ENCODE results near the gene NDUFV1.

DNA sequence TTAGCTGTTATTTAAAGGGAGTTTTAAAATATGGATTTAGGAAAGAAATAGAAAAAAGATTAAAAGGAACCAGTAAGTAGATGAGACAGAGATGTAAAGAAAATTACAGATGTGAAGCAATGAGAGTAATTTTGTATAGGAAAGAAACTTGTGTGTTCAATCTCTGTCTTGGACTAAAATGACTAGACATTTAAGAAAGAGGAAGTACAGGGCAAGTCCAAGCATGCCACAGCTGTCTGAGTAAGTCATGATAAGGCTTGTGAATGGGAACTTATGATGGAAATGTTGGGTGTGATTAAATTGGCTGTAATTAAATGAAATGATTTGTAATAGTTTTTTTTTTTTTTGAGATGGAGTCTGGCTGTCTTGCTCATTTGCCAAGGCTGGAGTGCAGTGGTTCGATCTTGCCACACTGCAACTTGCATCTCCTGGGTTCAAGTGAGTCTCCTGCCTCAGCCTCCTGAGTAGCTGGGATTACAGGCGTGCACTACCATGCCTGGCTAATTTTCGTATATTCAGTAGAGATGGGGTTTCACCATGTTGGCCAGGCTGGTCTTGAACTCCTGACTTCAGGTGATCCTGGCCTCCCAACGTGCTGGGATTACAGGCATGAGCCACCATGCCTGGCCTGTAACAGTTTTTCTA is 49.7 kb downstream of the NDUFV1 start:
- TF ChIP-seq CTCF (IDR thresholded peaks at IDR 0.05 in 2 of 3, conservative IDR thresholded peaks at IDR 0.05 in 1 of 3; ENCODE audit: borderline replicate concordance in 1 of 3, insufficient read depth in 1 of 3, low read depth in 2 of 3, low read length in 2 of 3), result no peak
- no peak for TF ChIP-seq SP1 (IDR thresholded peaks at IDR 0.05; ENCODE audit: low read depth)
- peak; percentile 93; the same call in 1 of the 2 replicates for TF ChIP-seq CBX3 (IDR thresholded peaks at IDR 0.05; ENCODE audit: low read depth)
- TF ChIP-seq POLR2A (IDR thresholded peaks at IDR 0.05; ENCODE audit: borderline replicate concordance, extremely low read depth, insufficient read depth, insufficient read length), result no peak
- TF ChIP-seq ZNF274 (IDR thresholded peaks at IDR 0.05; ENCODE audit: low read depth, low read length), result no peak
- TF ChIP-seq REST (IDR thresholded peaks at IDR 0.05; ENCODE audit: low read depth), result no peak
- TF ChIP-seq YY1 (IDR thresholded peaks at IDR 0.05; ENCODE audit: extremely low read depth, insufficient replicate concordance, low read depth, low read length), result no peak
- TF ChIP-seq EZH2 (IDR thresholded peaks at IDR 0.05), result no peak
- TF ChIP-seq MAX (IDR thresholded peaks at IDR 0.05), result no peak
- no peak for TF ChIP-seq JUND (IDR thresholded peaks at IDR 0.05)

Data from HCT116 (cell line).